Medulla oblongata (tissue), 1 donor: Measurements from ENCODE around the gene FARP2.
A peak's percentile ranks its signal among the peaks of the same experiment; 100 is the strongest.

ENCODE experiments used
- DNase-seq: peaks from one replicate; pipeline ENCODE4 v3.0.0-alpha.2; 2015; ENCODE audit errors: extremely low spot score

The FARP2 gene

DNA sequence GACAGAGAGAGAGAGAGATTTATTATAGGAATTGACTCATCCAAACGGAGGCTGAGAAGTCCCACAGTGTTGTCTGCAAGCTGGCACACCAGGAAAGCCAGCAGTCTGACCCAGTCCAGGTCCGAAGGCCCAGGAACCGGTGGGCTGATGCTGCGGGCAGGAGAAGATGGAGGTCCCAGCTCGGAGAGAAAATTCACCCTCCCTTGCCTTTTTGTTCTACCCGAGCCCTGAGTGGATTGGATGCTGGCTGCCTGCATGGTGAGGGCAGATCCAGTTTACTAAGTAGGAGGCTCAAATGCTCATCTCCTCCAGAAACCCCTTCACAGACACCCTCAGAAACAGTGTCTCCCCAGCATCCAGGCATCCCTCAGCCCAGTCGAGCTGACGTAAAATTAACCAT, 174.5 kb downstream of the FARP2 start:
- no peak for DNase-seq

- DNase-seq: no peak
These were observed 175.2 kb downstream of the FARP2 start for GRCh38 chr2:241531161-241531722.

GRCh38 chr2:241532168-241532567, 176.1 kb downstream of the FARP2 start:
- DNase-seq: no peak

GRCh38 chr2:241532733-241533601, 176.9 kb downstream of the FARP2 start:
- no peak for DNase-seq

- DNase-seq: no peak
These were observed 178.2 kb downstream of the FARP2 start for GRCh38 chr2:241534293-241534692.

- DNase-seq: no peak
These were observed 178.8 kb downstream of the FARP2 start for GRCh38 chr2:241534701-241535375.

GRCh38 chr2:241535871-241536655, 180.0 kb downstream of the FARP2 start:
- DNase-seq: no peak

GRCh38 chr2:241538838-241539615, 182.9 kb downstream of the FARP2 start:
- no peak for DNase-seq

DNA sequence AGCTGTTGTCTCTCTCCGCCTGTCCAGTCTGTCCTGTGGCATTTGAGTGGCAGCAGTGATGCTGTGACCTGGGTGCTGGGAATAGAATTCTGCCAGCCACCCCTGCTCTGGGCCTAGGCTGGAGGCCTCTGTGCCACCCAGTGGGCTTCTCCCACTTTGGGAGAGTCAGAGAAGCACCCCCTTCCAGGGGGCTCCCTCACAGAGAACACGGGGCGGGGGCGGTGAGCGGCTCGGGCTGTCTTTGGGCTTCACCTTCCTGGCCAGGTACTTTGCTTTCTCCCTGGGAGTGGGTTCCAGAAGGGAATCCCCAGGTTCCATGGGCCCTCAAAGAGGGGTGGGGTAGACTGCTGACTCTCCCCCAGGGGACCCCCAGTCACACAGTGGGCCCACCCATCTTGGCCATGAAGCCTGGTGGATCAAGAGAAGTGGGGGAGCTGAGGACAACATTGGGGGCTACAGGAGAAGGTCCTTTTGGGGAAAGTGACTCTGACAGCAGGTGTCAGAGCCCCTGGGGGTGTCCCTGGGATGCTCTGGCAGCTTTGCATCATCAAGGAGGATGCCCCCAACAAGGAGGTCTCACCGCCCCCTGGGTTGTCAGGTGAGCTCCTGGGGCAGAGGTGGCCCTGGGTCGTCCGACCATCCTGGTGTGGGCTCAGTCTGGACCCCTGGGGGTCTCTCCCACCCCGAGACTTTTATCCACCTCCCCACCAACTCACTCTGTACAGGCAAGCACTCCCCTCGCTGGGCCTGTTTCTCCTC, 183.7 kb downstream of the FARP2 start:
- no peak for DNase-seq

DNA sequence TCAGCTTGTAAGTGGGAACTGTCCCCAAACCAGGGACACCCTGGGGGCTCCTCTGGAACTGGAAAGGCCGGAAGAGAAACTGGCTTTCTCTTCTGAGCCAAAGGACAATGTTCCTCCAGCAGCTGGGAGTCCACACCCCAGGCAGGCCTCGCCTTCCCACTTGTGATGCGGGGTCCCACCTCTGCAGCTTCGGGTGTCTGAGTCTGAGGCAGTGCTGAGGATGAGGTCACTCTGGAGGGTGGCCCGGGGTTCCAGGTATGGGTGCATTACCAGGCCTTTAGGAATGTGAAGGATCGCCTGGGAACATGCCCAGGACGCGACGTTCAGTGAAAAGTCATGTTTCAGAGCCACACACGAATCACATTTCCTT, 184.3 kb downstream of the FARP2 start:
- DNase-seq: no peak

DNA sequence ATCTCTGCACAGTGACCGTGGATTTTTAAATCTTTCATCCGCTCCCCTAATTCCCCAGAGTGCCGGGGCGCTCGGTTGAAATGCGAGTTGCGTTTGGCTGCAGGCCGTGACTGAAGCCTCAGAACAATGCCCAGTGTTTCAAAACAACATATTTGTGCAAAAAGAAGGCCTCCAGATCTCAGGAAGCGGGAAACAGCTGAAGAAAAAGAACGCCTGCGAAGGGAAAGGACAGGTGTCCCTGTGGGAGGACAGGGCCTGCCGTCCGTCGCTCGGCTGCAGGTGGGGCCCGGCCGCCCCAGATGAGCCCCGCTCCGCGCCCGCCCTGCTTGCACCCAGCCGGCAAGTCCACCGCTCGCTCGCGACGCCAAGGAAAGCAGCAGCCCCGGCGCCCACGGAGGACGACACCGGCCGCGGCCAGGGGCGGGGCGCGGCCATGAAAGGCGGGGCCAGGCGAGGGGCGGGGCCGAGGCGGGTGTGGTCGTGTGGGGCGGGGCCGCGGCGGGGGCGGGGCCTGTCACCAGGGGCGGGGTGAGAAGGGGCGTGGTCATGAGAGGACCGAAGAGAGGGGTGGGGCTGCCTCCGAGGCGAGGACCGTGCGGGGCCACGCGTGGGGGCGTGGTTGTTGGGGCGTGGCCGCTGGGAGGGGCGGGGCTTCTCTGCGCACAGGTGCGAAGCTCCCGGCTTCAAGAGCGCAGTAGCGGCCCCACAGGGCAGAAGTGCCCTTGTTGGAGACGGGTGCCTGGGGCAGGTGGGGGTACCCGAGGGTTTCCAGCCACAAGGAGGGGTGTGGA, 184.9 kb downstream of the FARP2 start:
- DNase-seq: peak; percentile 18

- DNase-seq: no peak
These were observed 185.6 kb downstream of the FARP2 start for GRCh38 chr2:241541564-241542277.

DNA sequence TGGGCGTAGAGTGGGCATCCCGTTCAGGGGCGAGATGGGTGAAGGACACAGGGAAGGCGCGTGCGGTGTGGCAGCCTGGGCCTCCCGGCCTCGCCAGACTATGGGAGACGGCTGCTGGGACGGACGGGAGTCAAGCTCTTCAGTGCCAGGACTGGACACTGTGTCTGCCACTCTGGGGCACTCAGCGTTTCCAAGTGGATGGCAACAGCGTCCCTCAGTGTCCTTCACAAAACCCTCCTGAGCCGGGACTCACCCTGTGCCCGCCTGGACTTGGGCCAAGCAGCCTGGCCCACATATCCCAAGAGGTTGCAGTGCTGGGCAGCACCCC, 186.2 kb downstream of the FARP2 start:
- peak; percentile 24 for DNase-seq
